KMS-11 (cell line): ENCODE measurements around the gene RFX1.
A peak's percentile ranks its signal among the peaks of the same experiment; 100 is the strongest.
"Not testable (repeated sequence)": the region's sequence is repeated elsewhere in the genome, so short reads cannot be mapped to it uniquely, and the experiment has no call there.

Source experiments
- H2AFZ ChIP-seq: fragments of 200-600 bp; sonication (generic); 2 replicates; pipeline ENCODE4 v1.6.1; 2016; ENCODE audit warnings: antibody characterized with exemption, mixed run types, low read depth
- H3K27ac ChIP-seq: fragments of 200-600 bp; sonication (generic); 2 replicates; pipeline ENCODE4 v1.6.1; 2016; ENCODE audit warnings: mild to moderate bottlenecking, mixed run types
- H3K27me3 ChIP-seq: fragments of 200-600 bp; sonication (generic); 2 replicates; pipeline ENCODE4 v1.6.1; 2017; ENCODE audit warnings: mild to moderate bottlenecking, low read depth, mixed run types, moderate library complexity; ENCODE audit not compliant: insufficient read depth
- H3K36me3 ChIP-seq: fragments of 200-600 bp; sonication (generic); 2 replicates; pipeline ENCODE4 v1.6.1; 2017; ENCODE audit warnings: mild to moderate bottlenecking, mixed run types; ENCODE audit not compliant: insufficient read depth
- H3K4me1 ChIP-seq: fragments of 200-600 bp; sonication (generic); 2 replicates; pipeline ENCODE4 v1.6.1; 2016; ENCODE audit warnings: mild to moderate bottlenecking, low read depth, mixed run types; ENCODE audit not compliant: poor library complexity, severe bottlenecking
- H3K4me2 ChIP-seq: fragments of 200-600 bp; sonication (generic); 2 replicates; pipeline ENCODE4 v1.7.0; 2016; ENCODE audit warnings: mild to moderate bottlenecking, mixed run types
- H3K4me3 ChIP-seq: fragments of 200-600 bp; sonication (generic); IDR thresholded peaks from 2 replicates; pipeline ENCODE4 v1.6.1; 2017; ENCODE audit warnings: low read depth, low read length, mixed read lengths; ENCODE audit not compliant: insufficient read depth
- H3K79me2 ChIP-seq: fragments of 200-600 bp; sonication (generic); 2 replicates; pipeline ENCODE4 v1.6.1; 2016; ENCODE audit warnings: low read depth, mixed run types; ENCODE audit not compliant: insufficient read depth
- H3K9ac ChIP-seq: fragments of 200-600 bp; sonication (generic); 2 replicates; pipeline ENCODE4 v1.6.1; 2016; ENCODE audit warnings: mild to moderate bottlenecking, mixed run types
- H4K20me1 ChIP-seq: fragments of 200-600 bp; sonication (generic); 2 replicates; pipeline ENCODE4 v1.6.1; 2016; ENCODE audit warnings: mild to moderate bottlenecking, mixed run types; ENCODE audit not compliant: insufficient read depth
- TF ChIP-seq, protein P1 (sequence below): fragments of 200-600 bp; sonication (generic); conservative IDR thresholded peaks from 2 replicates; pipeline ENCODE4 v1.6.1; 2017; ENCODE audit warnings: low read depth, mild to moderate bottlenecking, antibody characterized with exemption, low read length, moderate library complexity, mixed read lengths

RFX1 gene

DNA sequence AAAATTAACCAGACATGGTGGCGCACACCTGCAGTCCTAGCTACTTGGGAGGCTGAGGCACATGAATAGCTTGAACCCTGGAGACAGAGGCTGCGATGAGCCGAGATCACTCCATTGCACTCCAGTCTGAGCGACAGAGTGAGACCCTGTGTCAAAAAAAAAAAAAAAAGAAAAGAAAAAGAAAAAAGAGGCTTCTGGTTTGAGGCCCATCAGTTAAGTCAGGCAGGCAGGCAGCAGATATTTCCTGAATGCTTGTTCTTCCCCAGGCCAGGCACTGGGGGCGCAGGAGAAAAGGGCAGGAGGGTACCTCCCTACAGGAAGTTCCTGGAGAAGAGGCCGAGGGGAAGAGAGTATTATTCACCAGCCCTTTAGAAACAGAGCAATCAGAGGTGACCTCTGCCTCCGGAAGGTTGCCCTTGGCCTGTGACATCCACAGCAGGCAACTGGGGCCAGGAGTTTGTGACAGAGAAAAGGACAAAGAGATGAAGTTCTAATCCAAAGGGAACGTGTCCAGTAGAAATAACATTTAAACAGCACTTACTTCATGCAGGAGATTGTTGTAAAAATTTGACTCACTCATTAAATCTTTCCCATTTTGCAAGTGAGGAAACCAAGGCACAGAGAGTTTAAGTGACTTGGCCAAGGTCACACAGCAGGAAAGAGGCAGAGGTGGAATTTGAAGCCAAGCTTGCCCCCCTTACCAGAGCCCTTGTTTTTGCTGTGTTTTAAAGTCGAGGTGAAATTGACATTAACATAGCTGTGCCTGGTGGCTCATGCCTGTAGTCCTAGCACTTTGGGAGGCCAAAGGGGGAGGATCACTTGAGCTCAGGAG, 17.5 kb upstream of the RFX1 start:
- Histone ChIP-seq H3K27ac (no peak overlapping the region), H3K4me2 (no peak overlapping the region), H3K9ac (no peak overlapping the region)

DNA sequence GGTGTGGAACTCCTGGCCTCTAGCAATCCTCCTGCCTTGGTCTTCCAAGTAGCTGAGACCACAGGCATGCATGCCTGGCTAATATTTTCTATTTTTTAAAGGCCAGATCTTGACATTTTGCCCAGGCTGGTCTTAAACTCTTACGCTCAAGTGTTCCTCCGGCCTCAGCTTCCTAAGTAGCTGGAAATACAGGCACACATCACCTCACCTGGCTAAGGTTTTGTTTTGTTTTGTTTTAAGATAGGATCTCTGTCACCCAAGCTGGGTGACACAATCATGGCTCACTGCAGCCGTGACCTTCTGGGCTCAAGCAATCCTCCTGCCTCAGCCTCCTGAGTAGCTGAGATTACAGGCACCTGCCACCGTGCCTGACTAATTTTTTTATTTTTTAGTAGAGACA, 16.3 kb upstream of the RFX1 start:
- TF ChIP-seq, protein P1, sequence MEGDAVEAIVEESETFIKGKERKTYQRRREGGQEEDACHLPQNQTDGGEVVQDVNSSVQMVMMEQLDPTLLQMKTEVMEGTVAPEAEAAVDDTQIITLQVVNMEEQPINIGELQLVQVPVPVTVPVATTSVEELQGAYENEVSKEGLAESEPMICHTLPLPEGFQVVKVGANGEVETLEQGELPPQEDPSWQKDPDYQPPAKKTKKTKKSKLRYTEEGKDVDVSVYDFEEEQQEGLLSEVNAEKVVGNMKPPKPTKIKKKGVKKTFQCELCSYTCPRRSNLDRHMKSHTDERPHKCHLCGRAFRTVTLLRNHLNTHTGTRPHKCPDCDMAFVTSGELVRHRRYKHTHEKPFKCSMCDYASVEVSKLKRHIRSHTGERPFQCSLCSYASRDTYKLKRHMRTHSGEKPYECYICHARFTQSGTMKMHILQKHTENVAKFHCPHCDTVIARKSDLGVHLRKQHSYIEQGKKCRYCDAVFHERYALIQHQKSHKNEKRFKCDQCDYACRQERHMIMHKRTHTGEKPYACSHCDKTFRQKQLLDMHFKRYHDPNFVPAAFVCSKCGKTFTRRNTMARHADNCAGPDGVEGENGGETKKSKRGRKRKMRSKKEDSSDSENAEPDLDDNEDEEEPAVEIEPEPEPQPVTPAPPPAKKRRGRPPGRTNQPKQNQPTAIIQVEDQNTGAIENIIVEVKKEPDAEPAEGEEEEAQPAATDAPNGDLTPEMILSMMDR = no peak
- H3K27me3 ChIP-seq = no peaks in the 10 kb centered on the region
- H3K36me3 ChIP-seq = no peaks in the 10 kb centered on the region
- H3K4me1 ChIP-seq = peaks cover 13% of the 10 kb centered on the region
- H3K27ac ChIP-seq = no peak overlapping the region
- no peaks in the 10 kb centered on the region for H3K79me2 ChIP-seq
- H4K20me1 ChIP-seq = no peaks in the 10 kb centered on the region
- no peak overlapping the region for H3K4me2 ChIP-seq
- H3K4me3 ChIP-seq = no peak overlapping the region
- H2AFZ ChIP-seq = no peak overlapping the region
- no peak overlapping the region for H3K9ac ChIP-seq

More for the DNA sequence above, 17.5 kb upstream of the RFX1 start:
- Histone ChIP-seq H2AFZ (peak overlapping the region; percentile 35; the same call in 1 of the 2 replicates), H3K4me3 (no peak overlapping the region), H3K36me3 (no peaks in the 10 kb centered on the region), H3K4me1 (peaks cover 7% of the 10 kb centered on the region), H4K20me1 (no peaks in the 10 kb centered on the region), H3K79me2 (no peaks in the 10 kb centered on the region), H3K27me3 (no peaks in the 10 kb centered on the region)
- TF ChIP-seq, protein P1 = peak; percentile 41; the same call in 1 of the 2 replicates

DNA sequence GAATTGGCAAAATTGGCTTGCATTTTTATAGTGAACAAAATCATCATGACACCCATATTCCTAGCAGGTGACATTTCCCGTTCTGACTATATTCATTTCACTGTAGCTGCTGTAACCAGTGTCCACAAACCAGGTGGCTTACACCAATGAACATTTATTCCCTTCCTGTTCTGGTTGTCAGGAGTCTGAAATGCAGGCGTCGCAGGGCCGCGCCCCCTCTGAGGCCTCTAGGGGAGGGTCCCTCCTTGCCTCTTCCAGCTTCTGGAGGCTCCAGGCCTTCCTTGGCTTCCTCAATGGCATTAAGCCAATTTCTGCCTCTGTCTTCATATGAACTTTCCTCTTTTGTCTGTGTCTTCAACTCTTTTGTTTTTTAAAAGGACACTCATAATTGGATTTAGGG, 15.4 kb upstream of the RFX1 start:
- H3K9ac ChIP-seq = no peak overlapping the region
- no peak overlapping the region for H2AFZ ChIP-seq
- no peaks in the 10 kb centered on the region for H4K20me1 ChIP-seq
- TF ChIP-seq, protein P1 = no peak
- H3K36me3 ChIP-seq = no peaks in the 10 kb centered on the region
- H3K27ac ChIP-seq = no peak overlapping the region
- H3K27me3 ChIP-seq = no peaks in the 10 kb centered on the region
- no peak overlapping the region for H3K4me2 ChIP-seq
- peaks cover 19% of the 10 kb centered on the region for H3K4me1 ChIP-seq
- no peak overlapping the region for H3K4me3 ChIP-seq
- no peaks in the 10 kb centered on the region for H3K79me2 ChIP-seq

DNA sequence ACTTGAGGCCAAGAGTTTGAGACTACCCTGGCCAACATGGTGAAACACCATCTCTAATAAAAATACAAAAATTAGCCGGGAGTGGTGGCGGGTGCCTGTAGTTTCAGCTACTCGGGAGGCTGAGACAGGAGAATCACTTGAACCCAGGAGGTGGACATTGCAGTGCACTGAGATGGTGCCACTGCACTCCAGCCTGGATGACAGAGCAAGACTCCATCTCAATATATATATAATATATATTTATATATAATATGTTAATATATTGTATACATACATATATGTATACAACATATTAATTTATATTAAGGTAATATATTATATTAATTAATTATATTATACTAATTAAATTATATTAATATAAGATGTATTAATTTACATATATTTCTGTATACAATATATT, 13.6 kb upstream of the RFX1 start:
- not testable (repeated sequence) for H3K4me3 ChIP-seq, H3K9ac ChIP-seq, H3K36me3 ChIP-seq, H3K79me2 ChIP-seq, H4K20me1 ChIP-seq, H2AFZ ChIP-seq, H3K27ac ChIP-seq, H3K4me2 ChIP-seq, H3K27me3 ChIP-seq
- peaks cover 34% of the 10 kb centered on the region for H3K4me1 ChIP-seq

DNA sequence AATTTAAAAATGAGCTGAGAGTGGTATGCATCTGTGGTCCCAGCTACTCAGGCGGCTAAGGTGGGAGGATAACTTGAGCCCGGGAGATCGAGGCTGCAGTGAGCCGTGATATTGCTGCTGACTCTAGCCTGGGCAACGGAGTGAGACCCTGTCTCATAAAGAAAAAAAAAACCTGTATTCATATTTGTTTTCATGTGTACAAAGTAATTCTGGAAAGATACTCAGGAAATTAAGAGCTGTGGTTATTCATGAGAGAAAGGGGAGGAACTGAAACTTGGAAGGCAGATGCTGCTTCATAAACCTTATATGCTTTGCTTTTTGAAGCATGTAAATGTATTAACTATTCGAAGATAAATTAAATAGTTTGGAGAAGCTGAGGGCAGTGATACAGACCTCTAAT, 13.0 kb upstream of the RFX1 start:
- Histone ChIP-seq H3K27ac (no peak overlapping the region), H3K27me3 (no peaks in the 10 kb centered on the region), H3K9ac (no peak overlapping the region), H3K36me3 (no peaks in the 10 kb centered on the region), H2AFZ (no peak overlapping the region), H3K4me2 (peak overlapping the region; percentile 3; the same call in 1 of the 2 replicates), H3K79me2 (no peaks in the 10 kb centered on the region), H4K20me1 (no peaks in the 10 kb centered on the region), H3K4me3 (no peak overlapping the region), H3K4me1 (peaks cover 41% of the 10 kb centered on the region)
- TF ChIP-seq, protein P1 = no peak
